Esophagus squamous epithelium (tissue), 5 donors: ENCODE measurements around the gene TC2N. TPM values are rescaled to one million over a fixed set of nuclear protein-coding genes. Genes with fewer than 3 reads are reported as not detected.
"Not testable (repeated sequence)": the region's sequence is repeated elsewhere in the genome, so short reads cannot be mapped to it uniquely, and the experiment has no call there.

Experiments used
- DNase-seq: peaks from one replicate; lab custom pipeline; 2025; lab: John Stamatoyannopoulos, UW
- H3K27ac ChIP-seq, 4 donors: fragments of 200-600 bp; sonication (generic); one replicate each; pipeline ENCODE4 v1.5.1; 2016 to 2019; ENCODE audit warnings: mild to moderate bottlenecking in 1 of 4
- H3K27me3 ChIP-seq, 4 donors: fragments of 200-600 bp; sonication (generic); 1 replicate in 3 of 4; 2 replicates in 1 of 4; pipeline versions ENCODE4 v1.5.1 to v1.6.0; 2017 to 2021; ENCODE audit warnings: antibody characterized with exemption in 1 of 4
- H3K36me3 ChIP-seq, 3 donors: fragments of 200-600 bp; sonication (generic); one replicate each; pipeline ENCODE4 v1.5.1; 2016 to 2019
- H3K4me1 ChIP-seq, 3 donors: fragments of 200-600 bp; sonication (generic); one replicate each; pipeline ENCODE4 v1.5.1; 2017 to 2019
- H3K4me3 ChIP-seq, 4 donors: fragments of 200-600 bp; sonication (generic); 1 replicate in 3 of 4; 2 replicates in 1 of 4; pipeline ENCODE4 v1.5.1; 2016 to 2019; ENCODE audit warnings: mild to moderate bottlenecking in 2 of 4, moderate library complexity in 1 of 4
- H3K9me3 ChIP-seq, 3 donors: fragments of 200-600 bp; sonication (generic); one replicate each; pipeline ENCODE4 v1.5.1; 2016 to 2019
- CTCF ChIP-seq, 6 experiments: fragments of 450-650 bp in 4 of 6; fragments of 200-600 bp in 2 of 6; sonication (generic) in 2 of 6; IDR thresholded peaks; one replicate each; pipeline ENCODE4 v1.5.1; 2016 to 2019; ENCODE audit warnings: antibody characterized with exemption in 6 of 6, mild to moderate bottlenecking in 4 of 6, moderate library complexity in 4 of 6
- POLR2A ChIP-seq, 4 donors: fragments of 450-650 bp; IDR thresholded peaks; one replicate each; pipeline ENCODE4 v1.6.1; 2017; ENCODE audit warnings: antibody characterized with exemption in 4 of 4, mild to moderate bottlenecking in 4 of 4, moderate library complexity in 3 of 4
- WGBS, 2 donors: methylation state at CpG; one replicate each; pipeline ENCODE4 v1.1.5; 2018; 5-methylcytosine and 5-hydroxymethylcytosine counted together
- intact Hi-C: fragments of 100-400 bp; cut with DNase I; formaldehyde crosslinking; loops from one replicate; pipeline ENCODE4 v1.15.0; 2022
- total RNA-seq, 4 donors: library from RNA; depleted of rRNA; stranded (reverse); fragments of >200 nt; gene quantifications; one replicate each; pipeline ENCODE4 v1.1.0, GENCODE V29; 2016
- donor health status: DM: yes; HTN: yes; CAD: no.

TC2N gene
- total RNA-seq, 4 donors from 2014 or later = 32.4 to 48.9 (median 44.7) TPM

- Histone ChIP-seq H3K36me3 (no peaks in the 10 kb centered on the region), H3K9me3 (no peaks in the 10 kb centered on the region), H3K4me3 (no peak overlapping the region), H3K4me1 (peaks cover 0 to 11% (median 0%) of the 10 kb centered on the region in 3 donors), H3K27ac (no peak overlapping the region), H3K27me3 (no peaks in the 10 kb centered on the region)
- no peak for TF ChIP-seq POLR2A (IDR thresholded peaks at IDR 0.05)
- TF ChIP-seq CTCF (IDR thresholded peaks at IDR 0.05) = no peak
- intact Hi-C loops = no loop called here
- 100% methylated on average over 1 of the region's 1 CpG for WGBS, 2 donors
- no peak for DNase-seq
Measured at GRCh38 chr14:91742621-91743304, 124.6 kb downstream of the TC2N start.

- H3K27me3 ChIP-seq, H3K9me3 ChIP-seq, H3K4me3 ChIP-seq, DNase-seq, H3K36me3 ChIP-seq, intact Hi-C loops, H3K27ac ChIP-seq: not testable (repeated sequence)
- WGBS, 2 donors = 86 to 88% methylated on average over 2 of the region's 2 CpGs
- peaks cover 0 to 11% (median 0%) of the 10 kb centered on the region in 3 donors for H3K4me1 ChIP-seq
Measured at GRCh38 chr14:91739867-91740266, 127.5 kb downstream of the TC2N start.

- TF ChIP-seq CTCF (IDR thresholded peaks at IDR 0.05) = no peak
- no peak for TF ChIP-seq POLR2A (IDR thresholded peaks at IDR 0.05)
- Histone ChIP-seq H3K36me3 (no peaks in the 10 kb centered on the region), H3K27ac (no peak overlapping the region), H3K4me3 (no peak overlapping the region), H3K4me1 (no peaks in the 10 kb centered on the region), H3K9me3 (no peaks in the 10 kb centered on the region), H3K27me3 (peaks cover 0 to 7% (median 0%) of the 10 kb centered on the region in 4 donors)
- DNase-seq = no peak
- 88 to 89% methylated on average over 5 of the region's 5 CpGs for whole genome bisulfite sequencing, 2 donors
- intact Hi-C loops = no loop called here
Measured at GRCh38 chr14:91737619-91738018, 129.7 kb downstream of the TC2N start.

- H3K9me3 ChIP-seq = no peaks in the 10 kb centered on the region
- DNase-seq = no peak
- H3K27me3 ChIP-seq = peaks cover 0 to 7% (median 0%) of the 10 kb centered on the region in 4 donors
- intact Hi-C loops = no loop called here
- H3K27ac ChIP-seq = no peak overlapping the region
- H3K4me1 ChIP-seq = peaks cover 0 to 3% (median 0%) of the 10 kb centered on the region in 3 donors
- WGBS, 2 donors = 26 to 32% methylated on average over 2 of the region's 2 CpGs
- TF ChIP-seq POLR2A (IDR thresholded peaks at IDR 0.05) (no peak), CTCF (IDR thresholded peaks at IDR 0.05) (no peak)
- no peak overlapping the region for H3K4me3 ChIP-seq
- no peaks in the 10 kb centered on the region for H3K36me3 ChIP-seq
Measured at GRCh38 chr14:91732859-91733477, 134.4 kb downstream of the TC2N start.

GRCh38 chr14:91732439-91732838 lies 134.9 kb downstream of the TC2N start:
- H3K9me3 ChIP-seq = no peaks in the 10 kb centered on the region
- H3K4me3 ChIP-seq = no peak overlapping the region
- DNase-seq = no peak
- 68 to 70% methylated on average over 5 of the region's 5 CpGs for WGBS, 2 donors
- no peaks in the 10 kb centered on the region for H3K36me3 ChIP-seq
- no peak overlapping the region for H3K27ac ChIP-seq
- peaks cover 0 to 3% (median 0%) of the 10 kb centered on the region in 3 donors for H3K4me1 ChIP-seq
- no peak for TF ChIP-seq CTCF (IDR thresholded peaks at IDR 0.05)
- TF ChIP-seq POLR2A (IDR thresholded peaks at IDR 0.05) = no peak
- intact Hi-C loops = no loop called here
- peaks cover 0 to 7% (median 0%) of the 10 kb centered on the region in 4 donors for H3K27me3 ChIP-seq
